Activated CD4-positive, alpha-beta memory T cell treated with anti-CD3 and anti-CD28 coated beads, Interleukin-2, amount 10 ng/mL, durations not matched to agents 7 days and 5 days (primary cell): ENCODE measurements around the gene DIPK1A. TPM values are rescaled to one million over a fixed set of nuclear protein-coding genes. Genes with fewer than 3 reads are reported as not detected.

ENCODE experiments used
- CTCF ChIA-PET: fragments of 350-600 bp; sonication (Branson Sonifier 250); formaldehyde crosslinking; loops from one replicate; lab custom pipeline; 2021; ENCODE audit warnings: antibody characterized with exemption, inconsistent platforms; lab: Charles Lee
- POLR2A ChIA-PET: fragments of 350-600 bp; sonication (Branson Sonifier 250); formaldehyde crosslinking; loops from one replicate; lab custom pipeline; 2021; ENCODE audit warnings: antibody characterized with exemption; lab: Charles Lee
- DNase-seq: peaks from one replicate; pipeline ENCODE4 v3.0.0-alpha.2; 2020
- H3K27ac Mint-ChIP-seq: one replicate; pipeline ENCODE4 v1.8.0; 2021; ENCODE audit warnings: mild to moderate bottlenecking, mixed read lengths
- H3K27me3 Mint-ChIP-seq: one replicate; pipeline ENCODE4 v1.8.0; 2021; ENCODE audit warnings: mixed read lengths
- H3K36me3 Mint-ChIP-seq: one replicate; pipeline ENCODE4 v1.8.0; 2021; ENCODE audit warnings: low read depth, mixed read lengths
- H3K4me1 Mint-ChIP-seq: one replicate; pipeline ENCODE4 v1.8.0; 2021; ENCODE audit warnings: mixed read lengths
- H3K4me3 Mint-ChIP-seq: one replicate; pipeline ENCODE4 v1.8.0; 2021; ENCODE audit warnings: mild to moderate bottlenecking, mixed read lengths
- H3K9me3 Mint-ChIP-seq: one replicate; pipeline ENCODE4 v1.8.0; 2021; ENCODE audit warnings: mixed read lengths
- total RNA-seq, 2 experiments: library from RNA; stranded (reverse); gene quantifications; one replicate each; pipeline ENCODE4 v1.2.3, GENCODE V29; 2021

The DIPK1A gene
- total RNA-seq, 2 experiments from 2014 or later, result 12.7 to 17.2 TPM

- Mint-ChIP-seq H3K4me1 (peaks cover 51% of the 10 kb centered on the region), H3K27me3 (peaks cover 4% of the 10 kb centered on the region), H3K36me3 (peaks cover 9% of the 10 kb centered on the region), H3K27ac (no peak overlapping the region), H3K4me3 (no peak overlapping the region), H3K9me3 (no peaks in the 10 kb centered on the region)
- peak; percentile 74 for DNase-seq
- POLR2A ChIA-PET, result interaction anchor here (0.8 to 4.9 kb wide), 15 partner anchors 13 to 245 kb away, joined by 3 to 82 read pairs (median 5); partner anchors contain the start of genes DIPK1A, MTF2 and RPL5
- CTCF ChIA-PET, result interaction anchor here (0.6 to 3.8 kb wide), 39 partner anchors 9 to 245 kb away, joined by 3 to 176 read pairs (median 7); partner anchors contain the start of genes DIPK1A and RPL5
Observed at GRCh38 chr1:92994105-92994712, 32.9 kb upstream of the DIPK1A start.

- Mint-ChIP-seq H3K36me3 (peaks cover 9% of the 10 kb centered on the region), H3K27me3 (peaks cover 4% of the 10 kb centered on the region), H3K27ac (no peak overlapping the region), H3K4me3 (no peak overlapping the region), H3K4me1 (peaks cover 54% of the 10 kb centered on the region), H3K9me3 (no peaks in the 10 kb centered on the region)
- POLR2A ChIA-PET, result interaction anchor here (0.9 to 4.9 kb wide), 13 partner anchors 12 to 244 kb away, joined by 3 to 82 read pairs (median 8); partner anchors contain the start of genes DIPK1A and RPL5
- no peak for DNase-seq
- CTCF ChIA-PET, result interaction anchor here (0.6 to 3.8 kb wide), 34 partner anchors 9 to 244 kb away, joined by 3 to 176 read pairs (median 8); partner anchors contain the start of genes DIPK1A and RPL5
Observed at GRCh38 chr1:92993581-92993980, 32.3 kb upstream of the DIPK1A start.

- DNase-seq, result no peak
- POLR2A ChIA-PET, result interaction anchor here (1.6 to 4.9 kb wide), 7 partner anchors 12 to 134 kb away, joined by 5 to 82 read pairs (median 12); partner anchors contain the start of gene DIPK1A
- H3K9me3 Mint-ChIP-seq, result no peaks in the 10 kb centered on the region
- peaks cover 4% of the 10 kb centered on the region for H3K27me3 Mint-ChIP-seq
- H3K4me3 Mint-ChIP-seq, result no peak overlapping the region
- H3K4me1 Mint-ChIP-seq, result peaks cover 54% of the 10 kb centered on the region
- peaks cover 9% of the 10 kb centered on the region for H3K36me3 Mint-ChIP-seq
- CTCF ChIA-PET, result interaction anchor here (1.3 to 3.8 kb wide), 17 partner anchors 11 to 174 kb away, joined by 4 to 176 read pairs (median 22); partner anchors contain the start of genes DIPK1A and RPL5
- H3K27ac Mint-ChIP-seq, result no peak overlapping the region
Observed at GRCh38 chr1:92992877-92993276, 31.6 kb upstream of the DIPK1A start.

- Mint-ChIP-seq H3K27ac (peak overlapping the region; percentile 14), H3K9me3 (no peaks in the 10 kb centered on the region), H3K4me3 (no peak overlapping the region), H3K27me3 (peaks cover 4% of the 10 kb centered on the region), H3K4me1 (peaks cover 54% of the 10 kb centered on the region), H3K36me3 (peaks cover 9% of the 10 kb centered on the region)
- ChIA-PET POLR2A (interaction anchor here (1.2 to 4.9 kb wide), 5 partner anchors 11 to 133 kb away, joined by 5 to 82 read pairs (median 10); partner anchors contain the start of gene DIPK1A), CTCF (interaction anchor here (0.6 to 3.8 kb wide), 5 partner anchors 17 to 133 kb away, joined by 3 to 176 read pairs (median 18); partner anchors contain the start of gene DIPK1A)
- DNase-seq, result no peak
Observed at GRCh38 chr1:92992054-92992453, 30.8 kb upstream of the DIPK1A start.

- ChIA-PET POLR2A (interaction anchor here (1.1 to 1.7 kb wide), 5 partner anchors 10 to 88 kb away, joined by 3 to 46 read pairs (median 8); partner anchors contain the start of genes DIPK1A and MTF2), CTCF (interaction anchor here (1.0 to 2.8 kb wide), 9 partner anchors 8 to 158 kb away, joined by 3 to 29 read pairs (median 6); partner anchors contain the start of genes DIPK1A and RPL5)
- Mint-ChIP-seq H3K4me3 (peak overlapping the region; percentile 16), H3K9me3 (no peaks in the 10 kb centered on the region), H3K27ac (peak overlapping the region; percentile 78), H3K27me3 (no peaks in the 10 kb centered on the region), H3K36me3 (peaks cover 9% of the 10 kb centered on the region), H3K4me1 (peaks cover 55% of the 10 kb centered on the region)
- DNase-seq, result peak; percentile 55
Observed at GRCh38 chr1:92990828-92991227, 29.6 kb upstream of the DIPK1A start.

- ChIA-PET POLR2A (interaction anchor here (0.8 to 1.7 kb wide), 7 partner anchors 10 to 89 kb away, joined by 3 to 46 read pairs (median 8); partner anchors contain the start of genes DIPK1A and MTF2), CTCF (interaction anchor here (0.6 to 2.8 kb wide), 11 partner anchors 9 to 158 kb away, joined by 3 to 29 read pairs (median 6); partner anchors contain the start of genes DIPK1A and RPL5)
- H3K36me3 Mint-ChIP-seq, result peaks cover 9% of the 10 kb centered on the region
- no peaks in the 10 kb centered on the region for H3K27me3 Mint-ChIP-seq
- no peak for DNase-seq
- H3K4me3 Mint-ChIP-seq, result no peak overlapping the region
- peak overlapping the region; percentile 78 for H3K27ac Mint-ChIP-seq
- peaks cover 53% of the 10 kb centered on the region for H3K4me1 Mint-ChIP-seq
- H3K9me3 Mint-ChIP-seq, result no peaks in the 10 kb centered on the region
Observed at GRCh38 chr1:92989936-92990583, 28.8 kb upstream of the DIPK1A start.

GRCh38 chr1:92989253-92989652 is 28.0 kb upstream of the DIPK1A start:
- Mint-ChIP-seq H3K36me3 (peaks cover 9% of the 10 kb centered on the region), H3K9me3 (no peaks in the 10 kb centered on the region), H3K27me3 (no peaks in the 10 kb centered on the region), H3K27ac (peak overlapping the region; percentile 78), H3K4me3 (no peak overlapping the region), H3K4me1 (peaks cover 52% of the 10 kb centered on the region)
- POLR2A ChIA-PET, result interaction anchor here (1.6 to 1.7 kb wide), 3 partner anchors 9 to 28 kb away, joined by 8 to 46 read pairs (median 31); partner anchors contain the start of gene DIPK1A
- no peak for DNase-seq
- CTCF ChIA-PET, result interaction anchor here (0.6 to 2.8 kb wide), 8 partner anchors 8 to 29 kb away, joined by 3 to 29 read pairs (median 6); partner anchors contain the start of gene DIPK1A

- ChIA-PET POLR2A (interaction anchor here (0.9 to 2.2 kb wide), 3 partner anchors 12 to 26 kb away, joined by 4 to 6 read pairs (median 5); partner anchors contain the start of gene DIPK1A), CTCF (interaction anchor here (0.5 to 1.6 kb wide), 2 partner anchors 19 to 675 kb away, joined by 4 to 7 read pairs; no protein-coding TSS in a partner anchor)
- peaks cover 15% of the 10 kb centered on the region for H3K36me3 Mint-ChIP-seq
- H3K4me3 Mint-ChIP-seq, result no peak overlapping the region
- no peaks in the 10 kb centered on the region for H3K27me3 Mint-ChIP-seq
- H3K4me1 Mint-ChIP-seq, result peaks cover 40% of the 10 kb centered on the region
- no peak for DNase-seq
- H3K27ac Mint-ChIP-seq, result no peak overlapping the region
- H3K9me3 Mint-ChIP-seq, result peaks cover 4% of the 10 kb centered on the region
Observed at GRCh38 chr1:92987462-92987861, 26.2 kb upstream of the DIPK1A start.

GRCh38 chr1:92985101-92985500 is 23.8 kb upstream of the DIPK1A start:
- POLR2A ChIA-PET, result interaction anchor here (0.6 kb wide), 1 partner anchor 10 kb away, joined by 3 read pairs; no protein-coding TSS in a partner anchor
- no peak overlapping the region for H3K4me3 Mint-ChIP-seq

GRCh38 chr1:92980732-92981647 is 19.7 kb upstream of the DIPK1A start:
- ChIA-PET CTCF (interaction anchor here (0.8 to 4.8 kb wide), 13 partner anchors 9 to 230 kb away, joined by 3 to 60 read pairs (median 6); partner anchors contain the start of genes DIPK1A and RPL5), POLR2A (interaction anchor here (0.9 to 13.9 kb wide), 17 partner anchors 9 to 496 kb away, joined by 3 to 259 read pairs (median 5); partner anchors contain the start of genes DIPK1A and MTF2)
- Mint-ChIP-seq H3K36me3 (peaks cover 7% of the 10 kb centered on the region), H3K4me3 (peak overlapping the region; percentile 59), H3K4me1 (peaks cover 58% of the 10 kb centered on the region), H3K27me3 (no peaks in the 10 kb centered on the region), H3K27ac (peak overlapping the region; percentile 97), H3K9me3 (peaks cover 4% of the 10 kb centered on the region)
- DNase-seq, result peak; percentile 62

More at GRCh38 chr1:92985101-92985500, 23.8 kb upstream of the DIPK1A start:
- H3K4me1 Mint-ChIP-seq, result peaks cover 41% of the 10 kb centered on the region
- peaks cover 7% of the 10 kb centered on the region for H3K36me3 Mint-ChIP-seq
- H3K9me3 Mint-ChIP-seq, result peaks cover 4% of the 10 kb centered on the region
- CTCF ChIA-PET, result interaction anchor here (1.2 to 1.7 kb wide), 2 partner anchors 9 to 17 kb away, joined by 3 to 4 read pairs; no protein-coding TSS in a partner anchor
- no peak for DNase-seq
- H3K27me3 Mint-ChIP-seq, result no peaks in the 10 kb centered on the region
- no peak overlapping the region for H3K27ac Mint-ChIP-seq
